Measurements from ENCODE around the gene ITPKC. TPM values are rescaled to one million over a fixed set of nuclear protein-coding genes. Genes with fewer than 3 reads are reported as not detected.

Gene ITPKC
- total and polyA plus RNA-seq, 7 donors = 17.4 to 39.6 (median 24.5) TPM

- no peak for DNase-seq
- peaks cover 24 to 52% (median 40%) of the 10 kb centered on the region in 4 donors for H3K36me3 ChIP-seq
- no peak overlapping the region for H3K4me3 ChIP-seq
- no peaks in the 10 kb centered on the region for H3K9me3 ChIP-seq
- 74% methylated on average over 11 of the region's 11 CpGs for WGBS, 2 donors
- H3K27me3 ChIP-seq = no peaks in the 10 kb centered on the region
- no peak overlapping the region for H3K27ac ChIP-seq
- intact Hi-C loops (cut with DNase I) = no loop called here
- TF ChIP-seq EP300 (IDR thresholded peaks at IDR 0.05) = no peak
- no peak for TF ChIP-seq POLR2A (IDR thresholded peaks at IDR 0.05)
- no peak for TF ChIP-seq POLR2AphosphoS5 (IDR thresholded peaks at IDR 0.05)
- TF ChIP-seq CTCF (IDR thresholded peaks at IDR 0.05) = no peak
- peaks cover 0 to 52% (median 43%) of the 10 kb centered on the region in 4 donors for H3K4me1 ChIP-seq
Measured at GRCh38 chr19:40756502-40757110, 39.7 kb downstream of the ITPKC start.

GRCh38 chr19:40758491-40758890 is 41.6 kb downstream of the ITPKC start:
- Histone ChIP-seq H3K36me3 (peaks cover 43 to 71% (median 59%) of the 10 kb centered on the region in 4 donors), H3K4me3 (no peak overlapping the region), H3K9me3 (no peaks in the 10 kb centered on the region), H3K27me3 (no peaks in the 10 kb centered on the region), H3K27ac (no peak overlapping the region), H3K4me1 (peaks cover 0 to 35% (median 27%) of the 10 kb centered on the region in 4 donors)
- 96 to 98% methylated on average over 3 of the region's 3 CpGs for WGBS, 2 donors
- TF ChIP-seq EP300 (IDR thresholded peaks at IDR 0.05) = no peak
- no peak for TF ChIP-seq CTCF (IDR thresholded peaks at IDR 0.05)
- TF ChIP-seq POLR2A (IDR thresholded peaks at IDR 0.05) = no peak
- TF ChIP-seq POLR2AphosphoS5 (IDR thresholded peaks at IDR 0.05) = no peak
- intact Hi-C loops (cut with DNase I) = no loop called here
- DNase-seq = no peak

GRCh38 chr19:40759352-40759751 is 42.4 kb downstream of the ITPKC start:
- TF ChIP-seq POLR2A (IDR thresholded peaks at IDR 0.05) (no peak), POLR2AphosphoS5 (IDR thresholded peaks at IDR 0.05) (no peak), CTCF (IDR thresholded peaks at IDR 0.05) (no peak)
- no peak for DNase-seq
- Histone ChIP-seq H3K4me3 (no peak overlapping the region), H3K27ac (no peak overlapping the region), H3K4me1 (peaks cover 0 to 26% (median 18%) of the 10 kb centered on the region in 4 donors), H3K9me3 (no peaks in the 10 kb centered on the region), H3K27me3 (no peaks in the 10 kb centered on the region), H3K36me3 (peaks cover 52 to 80% (median 68%) of the 10 kb centered on the region in 4 donors)
- intact Hi-C loops (cut with DNase I) = no loop called here
- WGBS, 2 donors = 94% methylated on average over 13 of the region's 13 CpGs

- intact Hi-C loops (cut with DNase I) = no loop called here
- Histone ChIP-seq H3K4me1 (no peaks in the 10 kb centered on the region), H3K36me3 (peaks cover 64 to 92% (median 77%) of the 10 kb centered on the region in 4 donors), H3K9me3 (no peaks in the 10 kb centered on the region), H3K27ac (no peak overlapping the region), H3K4me3 (no peak overlapping the region), H3K27me3 (no peaks in the 10 kb centered on the region)
- 89 to 93% methylated on average over 17 of the region's 17 CpGs for WGBS, 2 donors
- no peak for TF ChIP-seq CTCF (IDR thresholded peaks at IDR 0.05)
- no peak for TF ChIP-seq POLR2A (IDR thresholded peaks at IDR 0.05)
- no peak for TF ChIP-seq EP300 (IDR thresholded peaks at IDR 0.05)
- no peak for TF ChIP-seq POLR2AphosphoS5 (IDR thresholded peaks at IDR 0.05)
- DNase-seq = no peak
Measured at GRCh38 chr19:40762754-40763470, 46.0 kb downstream of the ITPKC start.
